Activated CD8-positive, alpha-beta T cell treated with anti-CD3 and anti-CD28 coated beads for 36 hours (primary cell): ENCODE data around the gene CBFA2T3. TPM values are rescaled to one million over a fixed set of nuclear protein-coding genes. Genes with fewer than 3 reads are reported as not detected.

ENCODE experiments used
- ATAC-seq: fragments of 200-7000 bp; cut with Tn5 transposase; one replicate; pipeline ENCODE4 v1.10.0; 2021; ENCODE audit warnings: mild to moderate bottlenecking, moderate library complexity
- CTCF ChIA-PET: fragments of 350-600 bp; sonication (Branson Sonifier 250); formaldehyde crosslinking; loops from one replicate; lab custom pipeline; 2021; ENCODE audit warnings: antibody characterized with exemption; lab: Charles Lee
- POLR2A ChIA-PET: fragments of 350-600 bp; sonication (Branson Sonifier 250); formaldehyde crosslinking; loops from one replicate; lab custom pipeline; 2021; ENCODE audit warnings: antibody characterized with exemption; lab: Charles Lee
- DNase-seq: peaks from one replicate; pipeline ENCODE4 v3.0.0-alpha.2; 2020
- H3K27ac Mint-ChIP-seq: one replicate; pipeline ENCODE4 v1.8.0; 2021; ENCODE audit warnings: mild to moderate bottlenecking, mixed read lengths
- H3K27me3 Mint-ChIP-seq: one replicate; pipeline ENCODE4 v1.8.0; 2021; ENCODE audit warnings: mixed read lengths
- H3K36me3 Mint-ChIP-seq: one replicate; pipeline ENCODE4 v1.8.0; 2021; ENCODE audit warnings: low read depth, mixed read lengths
- H3K4me1 Mint-ChIP-seq: one replicate; pipeline ENCODE4 v1.8.0; 2021; ENCODE audit warnings: low read depth, mixed read lengths
- H3K4me3 Mint-ChIP-seq: one replicate; pipeline ENCODE4 v1.8.0; 2021; ENCODE audit warnings: mild to moderate bottlenecking, moderate library complexity, mixed read lengths
- H3K9me3 Mint-ChIP-seq: one replicate; pipeline ENCODE4 v1.8.0; 2021; ENCODE audit warnings: mixed read lengths
- intact Hi-C: fragments of 100-400 bp; cut with micrococcal nuclease; formaldehyde crosslinking; loops from one replicate; pipeline ENCODE4 v1.10.0; 2022
- total RNA-seq, 2 experiments: library from RNA; stranded (reverse); gene quantifications; one replicate each; pipeline ENCODE4 v1.2.3, GENCODE V29; 2021
- TF ChIP-seq, protein P1 (sequence below): fragments of 200-600 bp; IDR thresholded peaks from one replicate; pipeline ENCODE4 v1.8.0; 2022; ENCODE audit warnings: antibody characterized with exemption, mild to moderate bottlenecking

The CBFA2T3 gene
- total RNA-seq, 2 experiments from 2014 or later, result 0.14 to 0.34 TPM

DNA sequence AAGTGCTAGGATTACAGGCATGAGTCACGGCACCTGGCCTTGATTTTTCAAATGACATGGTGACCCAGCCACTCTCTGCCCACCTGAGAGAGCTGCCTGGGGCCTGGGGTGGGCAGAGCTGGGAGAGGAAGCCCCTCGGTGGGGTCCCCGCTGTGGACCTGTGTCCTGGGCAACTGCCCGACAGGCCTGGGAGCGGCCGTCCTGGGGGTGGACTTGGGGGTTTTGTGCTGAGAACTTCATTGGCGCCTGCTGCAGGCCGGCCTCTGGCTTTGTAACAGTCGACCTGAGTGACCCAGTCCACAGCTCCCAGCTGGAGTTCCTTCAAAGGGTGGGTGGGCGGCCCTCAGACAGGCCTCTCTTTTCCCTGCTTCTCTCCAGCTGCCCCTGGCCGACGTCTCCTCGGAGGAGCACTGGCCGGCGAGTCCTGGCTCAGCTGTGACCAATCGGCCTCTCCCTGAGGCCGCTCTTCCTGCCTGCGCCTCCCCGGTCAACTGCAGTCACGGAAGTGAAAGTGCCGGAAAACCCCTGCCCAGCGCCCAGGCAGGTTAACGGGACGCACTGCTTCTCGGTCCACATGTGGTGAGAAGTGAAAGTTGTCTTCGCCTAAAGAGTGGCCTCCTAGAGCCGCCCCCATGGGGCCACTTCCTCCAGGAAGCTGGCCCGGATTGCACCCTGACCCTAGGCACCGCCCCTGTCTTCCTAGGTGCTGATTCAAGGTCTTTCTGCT, 5.5 kb downstream of the CBFA2T3 start:
- Mint-ChIP-seq H3K4me1 (peaks cover 15% of the 10 kb centered on the region), H3K27me3 (peaks cover 24% of the 10 kb centered on the region), H3K4me3 (no peak overlapping the region), H3K9me3 (no peaks in the 10 kb centered on the region), H3K36me3 (no peaks in the 10 kb centered on the region), H3K27ac (no peak overlapping the region)
- ATAC-seq (no peak), DNase-seq (no peak)
- intact Hi-C loops, result no loop called here
- ChIA-PET POLR2A (no interaction called here), CTCF (no interaction called here)
- TF ChIP-seq, protein P1, sequence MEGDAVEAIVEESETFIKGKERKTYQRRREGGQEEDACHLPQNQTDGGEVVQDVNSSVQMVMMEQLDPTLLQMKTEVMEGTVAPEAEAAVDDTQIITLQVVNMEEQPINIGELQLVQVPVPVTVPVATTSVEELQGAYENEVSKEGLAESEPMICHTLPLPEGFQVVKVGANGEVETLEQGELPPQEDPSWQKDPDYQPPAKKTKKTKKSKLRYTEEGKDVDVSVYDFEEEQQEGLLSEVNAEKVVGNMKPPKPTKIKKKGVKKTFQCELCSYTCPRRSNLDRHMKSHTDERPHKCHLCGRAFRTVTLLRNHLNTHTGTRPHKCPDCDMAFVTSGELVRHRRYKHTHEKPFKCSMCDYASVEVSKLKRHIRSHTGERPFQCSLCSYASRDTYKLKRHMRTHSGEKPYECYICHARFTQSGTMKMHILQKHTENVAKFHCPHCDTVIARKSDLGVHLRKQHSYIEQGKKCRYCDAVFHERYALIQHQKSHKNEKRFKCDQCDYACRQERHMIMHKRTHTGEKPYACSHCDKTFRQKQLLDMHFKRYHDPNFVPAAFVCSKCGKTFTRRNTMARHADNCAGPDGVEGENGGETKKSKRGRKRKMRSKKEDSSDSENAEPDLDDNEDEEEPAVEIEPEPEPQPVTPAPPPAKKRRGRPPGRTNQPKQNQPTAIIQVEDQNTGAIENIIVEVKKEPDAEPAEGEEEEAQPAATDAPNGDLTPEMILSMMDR, result no peak

DNA sequence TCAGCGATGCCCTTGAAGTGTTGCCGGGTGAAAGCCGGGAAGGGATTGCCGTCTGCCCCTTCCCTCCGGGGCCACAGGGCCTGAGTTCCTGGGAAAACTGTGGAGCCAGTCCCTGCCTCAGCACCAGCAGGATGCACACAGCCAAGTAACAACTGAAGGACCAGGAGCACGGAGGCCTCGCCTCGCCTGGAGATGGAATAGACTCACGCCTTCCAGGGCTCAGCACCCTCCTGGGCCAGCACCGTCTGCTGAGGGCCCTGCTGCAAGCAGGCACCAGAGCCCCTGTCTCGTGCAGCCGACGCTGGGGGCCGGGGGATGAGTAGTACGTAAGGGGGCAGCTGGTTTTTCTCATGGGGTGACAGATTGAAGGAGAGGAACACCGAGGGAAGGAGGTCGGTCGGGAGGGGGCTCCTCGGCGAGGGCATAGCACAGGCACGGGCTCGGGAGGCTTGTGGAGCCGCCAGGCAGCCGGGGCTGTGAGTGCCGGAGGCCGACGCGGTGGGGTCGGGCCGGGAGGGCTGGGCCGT, 6.4 kb downstream of the CBFA2T3 start:
- no peak overlapping the region for H3K27ac Mint-ChIP-seq
- no peak overlapping the region for H3K4me3 Mint-ChIP-seq
- intact Hi-C loops, result no loop called here
- TF ChIP-seq, protein P1, result no peak
- CTCF ChIA-PET, result no interaction called here
- H3K36me3 Mint-ChIP-seq, result no peaks in the 10 kb centered on the region
- H3K4me1 Mint-ChIP-seq, result peaks cover 15% of the 10 kb centered on the region
- peaks cover 18% of the 10 kb centered on the region for H3K27me3 Mint-ChIP-seq
- POLR2A ChIA-PET, result no interaction called here
- no peak for ATAC-seq
- no peaks in the 10 kb centered on the region for H3K9me3 Mint-ChIP-seq
- DNase-seq, result no peak

DNA sequence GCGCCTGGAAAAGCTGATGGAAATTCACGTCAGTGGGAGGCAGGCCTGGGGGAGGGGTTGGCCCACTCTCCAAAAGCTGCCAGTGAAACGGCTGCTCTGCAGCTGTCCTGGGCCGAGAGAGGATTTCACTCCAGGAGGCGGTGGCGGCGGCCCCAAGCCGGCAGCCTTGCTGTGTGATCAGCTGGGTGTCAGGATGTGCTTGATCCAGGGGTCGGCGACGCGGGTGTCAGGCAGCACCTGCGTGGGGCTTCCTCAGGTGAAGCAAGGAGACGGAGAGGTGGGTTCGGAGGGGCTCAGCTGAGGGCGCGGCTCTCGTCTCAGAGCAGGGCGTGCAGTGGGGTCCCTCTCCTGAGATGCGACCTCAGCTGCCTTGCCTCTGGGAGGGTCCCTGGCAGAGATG, 7.0 kb downstream of the CBFA2T3 start:
- ChIA-PET CTCF (no interaction called here), POLR2A (no interaction called here)
- peaks cover 15% of the 10 kb centered on the region for H3K4me1 Mint-ChIP-seq
- DNase-seq (no peak), ATAC-seq (no peak)
- TF ChIP-seq, protein P1, result no peak
- no peak overlapping the region for H3K4me3 Mint-ChIP-seq
- H3K9me3 Mint-ChIP-seq, result no peaks in the 10 kb centered on the region
- no peak overlapping the region for H3K27ac Mint-ChIP-seq
- intact Hi-C loops, result no loop called here
- H3K27me3 Mint-ChIP-seq, result peaks cover 13% of the 10 kb centered on the region
- no peaks in the 10 kb centered on the region for H3K36me3 Mint-ChIP-seq

DNA sequence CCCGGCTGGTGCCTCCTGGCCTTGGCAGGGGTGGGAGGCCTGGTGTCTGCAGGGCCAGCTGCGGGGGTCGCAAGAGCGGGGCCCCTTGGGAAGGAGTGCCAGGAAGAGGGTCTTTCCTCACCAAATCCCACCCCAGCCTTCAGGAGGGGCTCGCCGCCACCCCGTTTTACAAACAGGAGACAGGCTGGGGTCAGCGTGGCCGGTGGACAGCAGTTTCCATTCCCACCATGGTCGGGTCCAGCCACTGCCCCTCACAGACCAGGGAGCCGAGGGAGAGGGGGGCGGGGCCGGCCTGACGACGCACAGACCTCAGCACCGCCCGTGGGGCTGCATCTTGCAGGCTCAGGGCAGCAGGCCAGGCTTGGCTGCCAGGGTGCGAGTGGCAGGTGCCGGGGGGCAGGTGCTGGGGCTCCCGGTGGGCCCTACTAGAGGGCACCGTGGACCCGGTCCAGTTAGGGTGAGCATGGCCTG, 7.6 kb downstream of the CBFA2T3 start:
- H3K4me3 Mint-ChIP-seq, result no peak overlapping the region
- no peak overlapping the region for H3K27ac Mint-ChIP-seq
- TF ChIP-seq, protein P1, result no peak
- intact Hi-C loops, result no loop called here
- peaks cover 15% of the 10 kb centered on the region for H3K4me1 Mint-ChIP-seq
- H3K9me3 Mint-ChIP-seq, result no peaks in the 10 kb centered on the region
- ATAC-seq (no peak), DNase-seq (no peak)
- ChIA-PET POLR2A (no interaction called here), CTCF (no interaction called here)
- H3K36me3 Mint-ChIP-seq, result no peaks in the 10 kb centered on the region
- peaks cover 8% of the 10 kb centered on the region for H3K27me3 Mint-ChIP-seq

DNA sequence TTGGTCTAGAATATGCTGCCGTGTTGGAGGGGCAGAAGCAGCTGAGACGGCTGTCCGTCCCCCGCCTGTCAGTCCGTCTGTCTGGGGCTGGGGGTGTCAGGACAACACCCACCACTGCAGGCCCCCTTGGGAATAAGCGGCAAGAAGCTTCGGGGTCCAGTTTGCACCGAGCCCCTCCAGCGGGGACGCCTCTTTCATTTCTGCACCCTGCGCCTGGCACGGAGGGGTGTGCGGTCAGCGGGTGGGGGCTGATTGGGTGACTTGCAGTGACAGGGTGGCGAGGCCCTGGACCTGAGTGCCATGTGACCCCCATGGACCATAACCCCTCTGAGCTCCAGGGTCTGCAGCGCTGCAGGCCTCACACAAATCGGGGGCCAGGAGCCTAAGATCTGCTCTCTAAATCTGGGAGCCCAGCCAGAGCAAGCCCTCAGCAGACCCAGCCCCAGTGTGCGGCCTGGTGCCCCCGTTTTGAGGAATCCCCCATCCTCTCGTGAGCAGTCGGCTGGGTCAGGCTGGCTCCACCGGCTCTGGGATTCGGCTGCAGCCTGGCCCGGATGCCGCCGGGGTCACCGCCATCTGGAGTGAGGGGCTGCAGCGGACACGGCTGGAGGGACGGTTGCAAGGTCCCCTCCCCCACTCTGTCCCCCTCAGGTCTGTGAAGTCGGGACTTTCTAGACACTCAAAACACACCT, 8.3 kb downstream of the CBFA2T3 start:
- CTCF ChIA-PET, result no interaction called here
- no peak for DNase-seq
- TF ChIP-seq, protein P1, result no peak
- Mint-ChIP-seq H3K27ac (no peak overlapping the region), H3K4me3 (no peak overlapping the region), H3K9me3 (no peaks in the 10 kb centered on the region), H3K27me3 (peaks cover 7% of the 10 kb centered on the region), H3K36me3 (no peaks in the 10 kb centered on the region), H3K4me1 (peaks cover 15% of the 10 kb centered on the region)
- POLR2A ChIA-PET, result interaction anchor here (1.1 kb wide), 1 partner anchor 63 kb away, joined by 3 read pairs; no protein-coding TSS in a partner anchor
- no peak for ATAC-seq
- intact Hi-C loops, result no loop called here
